Caco-2 (cell line): ENCODE data around the gene GPX6. TPM values are rescaled to one million over a fixed set of nuclear protein-coding genes. Genes with fewer than 3 reads are reported as not detected.
"Not testable (repeated sequence)": the region's sequence is repeated elsewhere in the genome, so short reads cannot be mapped to it uniquely, and the experiment has no call there.

Experiments
- BruUV-seq: library from RNA; stranded (reverse); fragments of 400-500 nt; replicated peaks from 2 replicates; lab custom pipeline; 2021; lab: Mats Ljungman, UMichigan
- CTCF ChIA-PET: fragments of 300-600 bp; sonication (Branson Sonifier 250); formaldehyde crosslinking; loops from one replicate; lab custom pipeline; 2022; ENCODE audit warnings: antibody characterized with exemption; lab: Charles Lee
- POLR2A ChIA-PET: fragments of 300-600 bp; sonication (Branson Sonifier 250); formaldehyde crosslinking; loops from one replicate; lab custom pipeline; 2022; ENCODE audit warnings: antibody characterized with exemption; lab: Charles Lee
- DNase-seq, 2 experiments: peaks; one replicate each; pipeline versions ENCODE4 v3.0.0 to v3.0.0-alpha.2; 2020 to 2022
- H3K27me3 ChIP-seq: replicated peaks from 2 replicates; pipeline ENCODE4 v1.6.0; 2011; ENCODE audit warnings: low read length; ENCODE audit not compliant: control insufficient read depth, insufficient read depth
- H3K36me3 ChIP-seq: 2 replicates; pipeline ENCODE4 v1.5.1; 2011; ENCODE audit warnings: low read length; ENCODE audit not compliant: control insufficient read depth, insufficient read depth
- H3K4me1 ChIP-seq: fragments of 250-450 bp; sonication (Bioruptor Pico); 2 replicates; pipeline ENCODE4 v1.5.1; 2020; ENCODE audit warnings: mild to moderate bottlenecking
- H3K4me3 ChIP-seq: 2 replicates; pipeline ENCODE4 v1.5.1; 2011; ENCODE audit warnings: low read depth, mild to moderate bottlenecking, control low read depth, low read length
- H3K9me3 ChIP-seq: fragments of 250-450 bp; sonication (Bioruptor Pico); 2 replicates; pipeline ENCODE4 v1.5.1; 2020; ENCODE audit warnings: mild to moderate bottlenecking, moderate library complexity
- H3K27ac Mint-ChIP-seq: one replicate; pipeline ENCODE4 v1.8.0; 2022; ENCODE audit warnings: mixed read lengths; ENCODE audit not compliant: unreplicated experiment
- H3K27me3 Mint-ChIP-seq: one replicate; pipeline ENCODE4 v1.8.0; 2022; ENCODE audit warnings: mixed read lengths; ENCODE audit not compliant: insufficient read depth, unreplicated experiment
- H3K36me3 Mint-ChIP-seq: one replicate; pipeline ENCODE4 v1.8.0; 2022; ENCODE audit warnings: mild to moderate bottlenecking, mixed read lengths; ENCODE audit not compliant: insufficient read depth, unreplicated experiment
- H3K4me1 Mint-ChIP-seq: one replicate; pipeline ENCODE4 v1.8.0; 2022; ENCODE audit warnings: low read depth, mixed read lengths; ENCODE audit not compliant: unreplicated experiment
- H3K4me3 Mint-ChIP-seq: one replicate; pipeline ENCODE4 v1.8.0; 2022; ENCODE audit warnings: mild to moderate bottlenecking, moderate library complexity, mixed read lengths; ENCODE audit not compliant: unreplicated experiment
- H3K9me3 Mint-ChIP-seq: one replicate; pipeline ENCODE4 v1.8.0; 2022; ENCODE audit warnings: mixed read lengths; ENCODE audit not compliant: unreplicated experiment
- CTCF ChIP-seq, 2 experiments: fragments of 200-600 bp in 1 of 2; IDR thresholded peaks; 1 replicate in 1 of 2; 2 replicates in 1 of 2; pipeline versions ENCODE4 v1.5.1 to v1.8.0; 2011 to 2022; ENCODE audit warnings: antibody characterized with exemption in 1 of 2, control low read depth in 1 of 2, inconsistent platforms in 1 of 2, low read depth in 1 of 2, low read length in 1 of 2, mild to moderate bottlenecking in 1 of 2, moderate library complexity in 1 of 2; ENCODE audit not compliant: insufficient read depth in 1 of 2, severe bottlenecking in 1 of 2, unreplicated experiment in 1 of 2
- intact Hi-C: fragments of 100-400 bp; cut with micrococcal nuclease; formaldehyde crosslinking; loops from one replicate; pipeline ENCODE4 v1.10.0; 2022; ENCODE audit not compliant: unreplicated experiment
- total RNA-seq: library from RNA; stranded (reverse); gene quantifications from 2 replicates; pipeline ENCODE4 v1.2.3, GENCODE V29; 2022

Gene GPX6
- total RNA-seq, 1 experiment from 2014 or later = not detected

GRCh38 chr6:28517964-28518363 lies 2.4 kb upstream of the GPX6 start:
- Mint-ChIP-seq H3K27me3 (peaks cover 17% of the 10 kb centered on the region), H3K27ac (no peak overlapping the region), H3K4me3 (no peak overlapping the region), H3K36me3 (no peaks in the 10 kb centered on the region), H3K9me3 (no peaks in the 10 kb centered on the region), H3K4me1 (no peaks in the 10 kb centered on the region)
- intact Hi-C loops = no loop called here
- Histone ChIP-seq H3K9me3 (no peaks in the 10 kb centered on the region), H3K4me3 (no peak overlapping the region), H3K36me3 (no peaks in the 10 kb centered on the region), H3K27me3 (no peaks in the 10 kb centered on the region), H3K4me1 (no peaks in the 10 kb centered on the region)
- CTCF ChIA-PET = no interaction called here
- no peak for TF ChIP-seq CTCF (IDR thresholded peaks at IDR 0.05; ENCODE audit: insufficient read depth in 1 of 2, low read depth in 1 of 2, low read length in 1 of 2, severe bottlenecking in 1 of 2, unreplicated experiment in 1 of 2)
- no peak for DNase-seq
- BruUV-seq = no TSS peak
- POLR2A ChIA-PET = no interaction called here

GRCh38 chr6:28512387-28512786 lies 3.2 kb downstream of the GPX6 start:
- H3K9me3 ChIP-seq, BruUV-seq, H3K36me3 ChIP-seq, POLR2A ChIA-PET, H3K4me1 ChIP-seq, H3K27me3 ChIP-seq, H3K4me3 Mint-ChIP-seq, DNase-seq, H3K9me3 Mint-ChIP-seq, H3K4me1 Mint-ChIP-seq, H3K4me3 ChIP-seq, CTCF ChIA-PET, intact Hi-C loops, H3K27ac Mint-ChIP-seq, H3K36me3 Mint-ChIP-seq: not testable (repeated sequence)
- H3K27me3 Mint-ChIP-seq = peaks cover 12% of the 10 kb centered on the region

- H3K4me3 ChIP-seq = no peak overlapping the region
- no peaks in the 10 kb centered on the region for H3K4me1 ChIP-seq
- no peak for DNase-seq
- ChIA-PET CTCF (no interaction called here), POLR2A (no interaction called here)
- H3K9me3 ChIP-seq = no peaks in the 10 kb centered on the region
- TF ChIP-seq CTCF (IDR thresholded peaks at IDR 0.05; ENCODE audit: insufficient read depth in 1 of 2, low read depth in 1 of 2, low read length in 1 of 2, severe bottlenecking in 1 of 2, unreplicated experiment in 1 of 2) = no peak
- H3K36me3 ChIP-seq = no peaks in the 10 kb centered on the region
- Mint-ChIP-seq H3K27ac (no peak overlapping the region), H3K4me3 (no peak overlapping the region), H3K4me1 (no peaks in the 10 kb centered on the region), H3K36me3 (no peaks in the 10 kb centered on the region), H3K27me3 (peaks cover 12% of the 10 kb centered on the region), H3K9me3 (no peaks in the 10 kb centered on the region)
- BruUV-seq = no TSS peak
- intact Hi-C loops = no loop called here
- no peaks in the 10 kb centered on the region for H3K27me3 ChIP-seq
These were observed 3.8 kb downstream of the GPX6 start for GRCh38 chr6:28511628-28512300.
